RCC 7860 (cell line): ENCODE measurements around the gene ROPN1L.
"Not testable (repeated sequence)": the region's sequence is repeated elsewhere in the genome, so short reads cannot be mapped to it uniquely, and the experiment has no call there.

Source experiments
- DNase-seq: peaks from one replicate; pipeline ENCODE4 v3.0.0-alpha.2; 2015; ENCODE audit warnings: low spot score
- FAIRE-seq: peaks from 2 replicates; lab custom pipeline; 2012; peaks lifted over from hg19 to GRCh38; lab: Jason Lieb, UNC

The ROPN1L gene

DNA sequence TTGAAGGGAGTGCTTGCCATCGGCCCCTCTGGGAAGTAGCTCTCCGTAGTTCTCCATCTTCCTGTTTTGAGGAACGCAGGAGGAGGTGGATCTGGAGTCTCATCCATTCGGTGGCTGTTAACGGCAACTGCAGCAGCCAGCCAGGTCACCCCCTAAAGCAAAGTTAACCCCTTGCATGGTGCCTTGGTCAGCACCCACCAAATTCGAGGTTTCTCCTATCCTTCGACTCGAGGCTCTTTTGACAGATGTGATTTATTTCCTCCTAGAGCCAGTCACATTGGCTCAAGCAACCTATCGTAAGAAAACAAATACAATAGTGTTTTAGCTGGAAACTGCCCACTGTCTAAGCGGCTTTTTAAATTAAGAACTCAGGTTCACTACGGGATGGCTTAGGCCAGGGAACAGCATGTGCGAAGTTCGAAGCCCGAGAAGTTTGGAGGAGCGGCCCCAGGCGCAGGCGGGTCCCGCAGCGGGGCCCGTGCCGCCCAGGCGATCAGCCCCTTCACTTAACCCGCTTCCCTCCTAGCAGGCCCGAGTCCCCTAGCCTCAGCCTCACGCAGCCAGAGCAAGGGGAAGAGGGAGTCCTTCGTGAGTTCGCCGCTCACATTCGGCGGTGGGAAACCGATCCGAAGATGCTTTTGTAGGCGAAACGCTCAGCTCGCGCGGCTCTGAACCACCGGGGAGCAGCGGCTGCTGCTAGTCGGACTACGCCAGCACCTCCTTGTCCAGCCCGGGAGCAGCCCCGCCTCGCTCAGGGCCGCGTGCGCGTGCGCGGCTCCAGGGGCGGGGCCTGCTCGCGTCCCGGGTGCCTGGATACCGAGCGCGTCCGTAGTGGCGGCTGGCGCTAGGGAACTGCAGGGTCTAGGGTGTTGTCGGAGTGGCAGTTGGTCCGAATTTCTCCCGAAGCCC lies at the start of gene ROPN1L:
TSS of gene ROPN1L (plus strand) at position 797 of the 909 bp plus-strand sequence. CDS start 289 bp downstream, outside the sequence.
- no peak for FAIRE-seq
- peak; percentile 77 for DNase-seq

DNA sequence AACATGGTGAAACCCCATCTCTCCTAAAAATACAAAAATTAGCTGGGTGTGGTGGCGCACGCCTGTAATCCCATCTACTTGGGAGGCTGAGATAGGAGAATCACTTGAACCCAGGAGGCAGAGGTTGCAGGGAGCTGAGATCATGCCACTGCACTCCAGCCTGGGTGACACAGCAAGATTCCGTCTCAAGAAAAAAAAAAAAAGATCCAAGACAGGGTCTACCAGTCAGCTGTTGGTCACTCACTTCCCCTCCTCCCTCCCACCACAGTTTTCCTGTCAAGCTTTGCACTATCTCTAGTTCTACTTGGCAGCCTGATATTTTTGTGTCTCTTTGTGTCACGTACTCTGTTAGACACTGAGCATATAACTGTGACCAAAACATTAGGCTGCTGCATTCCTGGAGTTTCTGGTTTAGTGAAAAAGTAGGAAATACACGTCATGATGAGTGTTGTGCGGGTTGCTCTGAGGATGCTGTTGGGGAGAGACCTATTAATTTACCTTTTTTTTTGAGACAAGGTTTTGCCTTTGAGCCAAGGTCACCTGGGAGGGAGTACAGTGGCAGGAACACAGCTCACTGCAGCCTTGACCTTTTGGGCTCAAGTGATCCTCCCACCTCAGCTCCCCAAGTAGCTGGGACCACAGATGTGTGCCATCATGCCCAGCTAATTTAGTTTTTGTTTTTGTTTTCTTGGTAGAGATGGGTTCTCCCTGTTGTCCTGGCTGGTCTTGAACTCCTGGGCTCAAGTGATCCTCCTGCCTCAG lies 48.9 kb upstream of the ROPN1L start:
- DNase-seq, FAIRE-seq: not testable (repeated sequence)

DNA sequence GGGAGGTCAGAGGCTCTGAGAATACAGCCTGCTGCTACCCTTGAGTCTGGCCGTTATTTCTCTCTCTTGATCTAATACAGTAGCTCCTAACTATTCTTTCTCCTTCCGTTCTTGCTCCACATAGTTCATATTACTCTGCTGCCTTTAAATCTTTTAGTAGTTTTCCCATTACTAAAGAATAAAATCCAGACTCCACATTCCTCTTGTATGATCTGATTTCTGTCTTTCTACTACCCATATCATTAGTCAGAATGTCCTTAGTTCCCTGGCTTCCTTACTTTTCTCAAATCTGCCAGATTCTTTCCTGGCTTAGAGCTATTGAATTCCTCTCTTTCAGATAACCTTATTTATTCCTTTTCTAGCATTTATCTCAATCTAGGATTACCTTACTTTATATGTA lies 48.2 kb upstream of the ROPN1L start:
- FAIRE-seq (no peak), DNase-seq (no peak)

DNA sequence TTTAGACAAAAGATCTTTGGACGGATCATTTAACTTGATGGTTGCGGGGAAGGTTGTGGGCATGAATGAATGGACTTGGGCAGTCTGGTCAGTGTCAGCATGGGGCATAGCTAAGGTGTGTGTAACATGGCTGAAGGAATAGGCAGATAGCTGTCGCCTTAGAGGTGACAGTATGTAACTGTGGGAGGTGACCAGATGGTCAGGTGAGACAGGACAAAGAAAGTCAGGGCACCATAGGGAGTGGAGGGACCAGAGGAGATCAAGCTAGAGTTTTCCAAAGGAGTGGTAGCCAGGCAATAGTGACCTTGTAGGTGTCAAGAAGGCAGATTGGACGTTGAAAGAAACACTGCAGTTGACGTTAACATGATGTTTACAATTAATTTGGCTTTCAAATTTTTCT lies 45.1 kb upstream of the ROPN1L start:
- DNase-seq (no peak), FAIRE-seq (no peak)

DNA sequence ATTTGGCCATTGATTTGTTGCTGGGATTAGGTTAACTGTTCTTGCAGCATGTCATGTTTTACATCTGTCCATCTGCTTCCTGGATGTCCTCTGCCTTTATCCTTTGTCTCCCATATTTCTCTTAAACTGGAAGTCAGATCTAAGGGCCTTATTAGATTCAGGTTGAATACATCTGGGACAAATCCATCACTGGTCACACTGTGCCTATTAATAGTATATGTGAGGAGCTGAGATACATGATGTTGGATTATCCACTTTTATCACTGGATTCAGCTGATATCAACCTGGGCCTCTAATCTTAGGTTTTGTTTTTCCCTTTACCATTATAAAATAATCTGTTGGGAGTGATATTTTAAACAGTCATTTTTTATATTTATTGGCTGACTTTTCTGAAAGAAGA lies 41.8 kb upstream of the ROPN1L start:
- FAIRE-seq (no peak), DNase-seq (no peak)

DNA sequence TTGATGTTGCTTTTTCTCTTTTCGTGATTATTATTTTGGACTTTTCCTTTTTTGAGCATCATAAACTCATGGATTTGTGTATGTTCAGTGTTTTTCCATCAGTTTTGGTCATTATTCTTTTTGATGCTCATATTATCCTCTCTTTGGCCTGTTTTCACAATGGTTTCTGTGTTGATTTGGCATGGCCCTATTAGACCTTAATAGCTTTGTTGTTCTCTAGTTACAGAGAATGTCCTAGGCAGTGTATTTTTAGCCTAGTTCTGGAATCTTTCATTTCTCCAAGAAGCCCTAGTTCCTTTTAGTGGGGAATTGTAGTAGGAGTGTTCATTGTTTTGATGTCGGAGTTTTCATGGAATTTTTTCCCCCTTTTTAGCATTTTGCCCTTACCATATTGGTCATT lies 41.3 kb upstream of the ROPN1L start:
- FAIRE-seq = no peak
- DNase-seq = no peak

DNA sequence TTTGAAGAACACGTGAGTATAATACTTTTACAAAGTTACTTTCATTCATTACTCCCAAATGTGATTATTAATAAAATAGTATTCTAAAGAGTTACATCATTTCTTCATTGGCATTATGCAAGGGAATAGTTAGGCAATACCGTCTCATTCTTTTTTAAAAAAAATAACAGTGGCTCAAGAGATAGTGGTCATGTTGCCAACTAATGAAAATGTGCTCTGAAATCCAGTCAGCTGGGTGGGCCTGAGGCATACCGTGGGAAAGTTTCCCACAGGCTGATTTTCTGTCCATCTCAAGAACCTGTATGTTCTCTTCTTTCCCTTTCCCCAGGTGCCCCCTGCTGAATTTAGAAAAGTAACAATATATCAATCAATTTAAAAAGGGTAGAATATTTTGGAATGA lies 40.8 kb upstream of the ROPN1L start:
- FAIRE-seq = no peak

DNA sequence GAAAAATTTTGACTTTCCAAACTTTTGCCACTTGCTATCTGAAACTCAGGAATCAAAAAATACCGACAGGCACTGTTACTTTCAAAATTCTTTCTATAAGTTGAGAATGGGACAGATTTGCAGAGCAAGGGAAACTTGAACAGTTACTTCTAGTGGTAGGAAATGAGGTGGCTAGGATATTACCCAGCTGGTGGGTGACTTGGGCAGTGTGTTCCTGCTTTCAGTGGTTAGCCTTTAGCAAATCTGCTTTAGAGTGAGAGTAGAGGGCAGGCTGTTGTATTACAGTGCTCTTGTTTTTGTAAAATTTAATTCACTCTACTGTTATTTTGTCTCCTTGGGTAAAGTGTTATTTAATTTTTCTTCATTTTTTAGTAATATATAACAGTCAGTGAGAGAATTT lies 40.2 kb upstream of the ROPN1L start:
- no peak for FAIRE-seq
- no peak for DNase-seq

More for the DNA sequence above, 40.8 kb upstream of the ROPN1L start:
- DNase-seq = no peak

DNA sequence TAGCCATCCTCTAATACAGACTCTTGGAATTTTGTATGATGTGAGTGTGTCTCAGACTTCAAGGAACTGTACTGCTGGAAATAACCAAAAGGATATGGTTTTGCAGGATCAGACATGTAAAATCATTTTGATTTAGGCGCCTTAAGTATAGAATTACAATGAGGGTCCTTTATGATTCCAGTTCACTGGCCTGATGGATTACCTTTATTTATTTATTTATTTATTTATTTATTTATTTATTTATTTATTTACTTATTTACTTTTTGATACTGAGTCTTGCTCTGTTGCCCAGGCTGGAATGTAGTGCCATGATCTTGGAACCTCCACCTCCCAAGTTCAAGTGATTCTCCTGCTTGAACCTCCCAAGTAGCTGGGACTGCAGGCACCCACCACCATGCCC lies 37.9 kb upstream of the ROPN1L start:
- FAIRE-seq (no peak), DNase-seq (no peak)

DNA sequence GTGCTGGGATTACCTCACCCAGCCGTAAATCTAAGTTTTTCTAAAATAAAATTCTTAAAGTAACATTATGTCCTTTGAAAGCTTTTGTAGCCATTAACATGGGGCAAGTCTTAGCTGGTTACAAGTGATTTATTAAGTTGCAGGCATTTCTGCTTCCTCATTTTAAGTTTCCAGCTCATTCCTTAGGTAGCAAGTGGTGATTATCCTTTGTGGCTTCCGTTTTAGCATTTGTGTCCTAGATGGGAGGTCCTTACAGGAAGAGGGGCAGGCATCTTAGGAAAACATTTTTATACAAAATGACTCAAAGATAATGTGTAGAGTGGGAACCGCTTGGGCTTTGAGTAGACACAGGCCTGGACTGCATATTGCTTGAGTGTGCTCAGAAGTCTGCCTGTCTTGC lies 35.0 kb upstream of the ROPN1L start:
- FAIRE-seq (no peak), DNase-seq (no peak)

DNA sequence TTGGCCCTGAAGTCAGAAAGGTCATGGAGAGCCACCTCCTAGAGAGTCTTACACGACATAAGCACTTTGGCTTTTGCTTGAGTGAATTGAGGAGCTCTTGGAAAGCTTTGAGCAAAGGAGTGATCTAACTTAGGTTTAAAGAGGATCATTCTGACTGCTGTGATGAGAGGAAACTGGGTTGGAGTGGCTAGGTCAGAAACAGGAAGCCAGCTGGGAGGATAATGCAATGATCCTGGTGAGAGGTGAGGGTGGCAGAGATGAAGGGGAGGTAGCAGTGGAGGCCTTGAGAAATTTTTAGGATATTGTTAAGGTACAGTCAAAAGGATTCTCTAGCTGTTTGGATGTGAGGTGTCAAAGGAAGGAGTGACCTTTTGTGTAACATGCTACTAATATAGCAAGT lies 32.2 kb upstream of the ROPN1L start:
- FAIRE-seq = no peak
- no peak for DNase-seq

DNA sequence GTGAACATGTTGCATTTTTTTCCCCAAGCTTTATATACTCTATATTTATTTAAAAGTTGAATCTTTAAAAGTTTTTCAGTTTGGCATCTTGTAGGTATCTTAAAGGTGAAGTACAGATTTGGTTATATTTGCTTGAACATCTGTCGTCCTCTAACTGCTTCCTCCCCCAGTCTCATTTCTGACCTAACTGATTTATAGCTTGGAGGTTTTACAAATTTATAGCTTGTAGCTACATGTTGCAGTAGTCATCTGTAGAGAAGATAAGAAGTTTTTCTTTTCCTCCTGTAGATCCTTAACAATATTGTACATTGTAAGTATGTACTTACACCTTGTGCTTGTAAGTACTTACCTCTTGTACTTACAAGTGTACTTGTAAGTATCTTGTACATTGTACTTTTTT lies 31.0 kb upstream of the ROPN1L start:
- DNase-seq (no peak), FAIRE-seq (no peak)

DNA sequence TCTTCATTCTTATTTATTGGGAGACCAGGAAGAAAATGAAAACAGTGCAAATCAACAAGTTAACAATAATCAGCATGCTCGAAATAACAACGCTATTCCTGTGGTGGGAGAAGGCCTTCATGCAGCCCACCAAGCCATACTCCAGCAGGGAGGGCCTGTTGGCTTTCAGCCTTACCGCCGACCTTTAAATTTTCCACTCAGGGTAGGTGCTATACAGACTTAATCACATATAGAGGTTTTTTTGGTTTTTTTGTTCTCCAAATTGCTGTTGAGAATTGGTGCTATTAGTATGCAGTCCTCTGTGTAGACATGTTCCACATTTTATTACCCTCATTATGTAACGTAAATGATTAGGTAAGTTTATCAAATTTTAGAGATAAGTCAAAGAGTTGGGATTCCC lies 30.3 kb upstream of the ROPN1L start:
- no peak for DNase-seq

DNA sequence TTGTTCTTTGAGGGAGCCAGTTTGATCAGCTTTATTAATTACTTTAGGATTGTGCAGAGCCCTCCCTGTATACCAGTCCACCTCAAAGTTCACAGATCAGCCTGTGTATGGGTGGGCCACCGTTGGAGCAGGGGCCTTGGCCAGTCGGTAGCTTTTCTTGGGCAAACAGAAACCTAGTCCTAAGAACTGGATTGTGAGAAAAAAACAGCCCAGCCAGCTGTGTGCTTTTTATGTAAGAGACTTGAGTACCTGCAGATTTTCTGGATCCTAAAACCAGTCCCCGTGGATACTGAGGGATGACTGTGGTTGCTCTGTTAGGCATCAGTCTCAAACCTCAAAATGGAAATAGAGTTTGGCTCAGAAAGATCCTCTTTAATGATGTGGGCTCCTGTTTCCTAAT lies 24.8 kb upstream of the ROPN1L start:
- FAIRE-seq (no peak), DNase-seq (no peak)

More for the DNA sequence above, 30.3 kb upstream of the ROPN1L start:
- no peak for FAIRE-seq

DNA sequence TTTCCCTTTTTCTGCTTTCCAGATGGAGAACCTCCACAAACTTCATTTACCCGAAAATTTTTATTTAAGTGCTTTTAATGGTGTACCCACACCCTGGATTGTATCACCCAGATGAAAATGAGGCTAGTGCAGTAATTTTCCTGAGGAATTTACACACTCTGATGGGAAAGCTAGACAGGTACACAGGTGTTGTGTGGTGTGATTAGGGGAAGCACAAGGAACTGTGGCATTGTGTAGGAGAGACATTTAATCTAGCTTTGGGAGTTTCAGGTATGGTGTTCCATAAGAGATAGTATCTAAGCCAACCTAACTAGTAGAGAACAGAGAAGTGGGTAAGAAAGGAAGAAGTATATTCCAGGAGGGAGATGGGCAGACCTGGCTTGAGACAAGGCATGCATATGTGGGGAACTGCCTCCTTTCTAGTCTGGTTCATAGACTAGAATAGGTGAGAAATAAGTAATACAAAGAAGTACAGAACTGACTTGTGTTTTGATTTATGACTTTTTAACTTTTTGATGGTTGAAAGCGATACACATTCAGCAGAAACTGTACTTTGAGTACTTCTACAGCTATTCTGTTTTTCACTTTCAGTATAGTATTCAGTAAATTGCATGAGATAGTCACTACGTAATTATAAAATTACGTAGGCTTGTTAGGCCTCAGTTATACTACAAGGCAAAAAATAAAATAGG lies 22.9 kb upstream of the ROPN1L start:
- FAIRE-seq (no peak), DNase-seq (no peak)

DNA sequence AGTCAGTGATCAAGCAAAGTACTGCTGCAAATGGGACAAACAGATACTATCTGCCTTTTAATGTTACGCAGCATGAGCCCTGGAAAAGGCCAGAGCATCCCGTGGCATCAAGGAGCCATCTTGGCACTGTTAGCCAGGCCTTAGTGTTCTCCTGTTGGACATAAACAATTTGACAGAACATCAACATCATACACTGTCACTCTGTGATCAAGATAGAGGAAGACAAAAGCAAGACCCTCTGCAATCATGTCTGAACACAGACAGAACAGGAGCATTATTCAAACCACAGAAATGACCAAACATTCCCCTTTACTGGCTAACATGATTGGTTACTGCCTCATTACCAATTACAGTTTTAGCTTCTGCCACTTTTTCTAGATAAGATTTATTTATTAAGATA lies 21.2 kb upstream of the ROPN1L start:
- no peak for DNase-seq
- FAIRE-seq = no peak

DNA sequence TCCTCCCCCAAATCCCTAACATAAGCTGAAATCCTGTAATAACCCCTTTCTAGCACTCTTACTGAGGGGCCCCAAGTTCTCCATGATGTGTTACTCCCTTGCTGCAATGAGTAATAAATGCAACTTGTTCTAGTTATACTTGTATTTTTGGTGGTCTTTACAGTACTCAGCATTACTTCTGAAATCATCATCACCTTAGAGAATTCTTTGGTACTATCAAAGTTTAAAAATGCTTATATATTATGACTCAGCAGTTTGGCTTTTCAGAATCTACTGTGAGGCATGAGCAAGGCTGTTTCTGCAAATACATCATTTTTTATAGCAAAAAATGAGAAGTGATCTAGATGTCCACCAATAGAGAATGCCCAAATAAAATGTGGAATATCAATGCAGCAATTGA lies 20.7 kb upstream of the ROPN1L start:
- FAIRE-seq = no peak
- peak; percentile 50 for DNase-seq

DNA sequence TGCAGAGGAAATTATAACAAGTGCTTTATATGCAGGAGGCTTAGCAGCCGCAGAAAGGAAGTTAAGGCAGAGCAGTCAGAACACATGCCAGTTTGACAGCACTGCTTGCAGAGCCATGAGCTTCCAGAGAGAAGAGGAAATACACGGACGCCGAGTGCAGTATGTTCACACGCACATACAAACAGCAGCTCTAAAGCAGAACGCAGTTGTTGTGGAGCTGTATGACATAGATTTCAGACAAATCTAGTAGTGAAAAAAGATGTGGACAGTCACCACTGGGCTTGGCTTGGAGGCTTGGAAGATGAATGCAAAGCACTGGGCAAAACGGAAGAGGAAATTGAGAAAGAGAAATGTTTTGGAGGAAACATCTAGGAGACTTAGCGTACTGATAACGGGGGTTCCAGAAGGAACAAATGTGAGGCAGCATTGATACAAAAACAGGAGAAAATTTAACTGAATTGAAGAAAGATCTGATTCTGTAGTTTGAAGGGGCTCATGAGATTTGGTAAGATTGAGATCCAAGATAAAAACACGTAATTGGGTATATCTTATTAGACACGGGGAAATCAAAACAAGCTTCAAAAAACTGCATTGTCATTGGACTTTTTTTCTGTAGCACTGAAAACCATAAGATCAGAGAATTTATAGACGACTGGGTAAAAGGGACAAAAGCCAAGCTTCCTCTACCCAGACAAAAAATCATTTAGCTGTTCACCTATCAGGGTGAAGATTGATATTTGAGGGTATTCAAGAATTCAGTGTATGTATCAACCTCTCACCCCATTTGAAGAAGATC lies 19.6 kb upstream of the ROPN1L start:
- DNase-seq = no peak
- no peak for FAIRE-seq

DNA sequence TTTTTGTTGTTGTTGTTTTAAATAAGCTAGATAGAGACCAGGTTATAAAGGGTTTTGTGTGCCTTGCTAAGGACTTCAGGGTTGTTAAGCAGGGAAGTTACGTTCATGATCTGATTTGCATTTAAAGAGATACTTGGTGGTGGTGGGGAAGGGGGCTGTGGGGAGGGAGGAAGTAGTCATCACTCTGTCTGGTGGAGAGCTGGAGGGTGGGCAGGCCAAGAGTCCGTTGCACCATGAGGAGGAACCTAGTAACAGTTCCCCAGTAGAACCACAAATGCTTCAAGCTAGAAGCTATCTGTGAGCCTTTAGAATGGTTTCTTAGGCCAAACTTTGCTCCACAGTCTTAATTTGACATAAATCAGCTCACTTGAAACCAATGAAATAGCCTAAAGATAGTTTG lies 18.7 kb upstream of the ROPN1L start:
- FAIRE-seq (no peak), DNase-seq (no peak)

DNA sequence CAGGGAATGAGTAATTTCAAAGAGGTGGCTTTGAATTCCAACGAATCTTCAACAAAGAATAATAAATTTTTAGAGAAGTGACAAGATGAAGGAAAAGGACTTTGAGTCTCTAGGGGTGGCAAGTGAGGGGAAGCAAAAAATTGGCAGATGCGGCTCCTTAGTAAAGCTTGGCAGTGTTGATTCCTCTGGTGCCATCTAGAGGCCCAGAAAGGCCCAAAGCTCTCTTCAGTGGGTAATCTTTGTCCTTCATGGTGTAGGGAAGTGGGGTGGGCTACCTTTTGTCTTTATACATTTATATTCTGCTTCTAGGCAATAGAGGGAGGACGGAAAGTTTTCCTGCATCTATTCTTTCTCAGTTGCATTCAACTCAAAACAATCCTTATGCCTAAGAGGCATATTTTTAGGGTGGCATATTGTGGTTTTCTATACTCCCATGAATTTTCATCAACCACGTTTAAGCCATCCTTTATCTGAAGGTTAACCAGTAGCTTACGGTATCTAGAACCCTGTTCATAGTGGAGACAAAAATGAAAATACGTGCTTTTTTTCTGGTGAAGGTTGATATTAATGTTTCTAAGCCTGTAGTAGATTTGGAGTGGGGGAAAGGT lies 17.5 kb upstream of the ROPN1L start:
- FAIRE-seq (no peak), DNase-seq (peak; percentile 38)
